Osteocyte (in vitro differentiated cells): Measurements from ENCODE around the gene GPC1. TPM values are rescaled to one million over a fixed set of nuclear protein-coding genes. Genes with fewer than 3 reads are reported as not detected.

ENCODE experiments used
- DNase-seq: peaks from one replicate; pipeline ENCODE4 v3.0.0; 2021; ENCODE audit warnings: mixed read lengths; ENCODE audit not compliant: unreplicated experiment; ENCODE audit errors: extremely low spot score
- H3K27ac Mint-ChIP-seq: one replicate; pipeline ENCODE4 v1.8.0; 2021; ENCODE audit warnings: mild to moderate bottlenecking, mixed read lengths; ENCODE audit not compliant: unreplicated experiment
- H3K27me3 Mint-ChIP-seq: one replicate; pipeline ENCODE4 v1.8.0; 2021; ENCODE audit warnings: mixed read lengths; ENCODE audit not compliant: unreplicated experiment
- H3K36me3 Mint-ChIP-seq: one replicate; pipeline ENCODE4 v1.8.0; 2021; ENCODE audit warnings: mixed read lengths; ENCODE audit not compliant: unreplicated experiment
- H3K4me1 Mint-ChIP-seq: one replicate; pipeline ENCODE4 v1.8.0; 2021; ENCODE audit warnings: mixed read lengths; ENCODE audit not compliant: unreplicated experiment
- H3K4me3 Mint-ChIP-seq: one replicate; pipeline ENCODE4 v1.8.0; 2021; ENCODE audit warnings: mild to moderate bottlenecking, moderate library complexity, mixed read lengths; ENCODE audit not compliant: unreplicated experiment
- H3K9me3 Mint-ChIP-seq: one replicate; pipeline ENCODE4 v1.8.0; 2021; ENCODE audit warnings: mixed read lengths; ENCODE audit not compliant: unreplicated experiment
- CTCF ChIP-seq: fragments of 200-600 bp; sonication (generic); IDR thresholded peaks from 2 replicates; pipeline ENCODE4 v1.5.0; 2021; ENCODE audit warnings: antibody characterized with exemption, mild to moderate bottlenecking, moderate library complexity
- total RNA-seq: library from RNA; stranded (reverse); gene quantifications from 2 replicates; pipeline ENCODE4 v1.2.1, GENCODE V29; 2021

The GPC1 gene
- total RNA-seq, 1 donor from 2014 or later, result 148 TPM

GRCh38 chr2:240401308-240401707, 34.2 kb upstream of the GPC1 start:
- Mint-ChIP-seq H3K4me1 (peaks cover 28% of the 10 kb centered on the region), H3K9me3 (no peaks in the 10 kb centered on the region), H3K4me3 (no peak overlapping the region), H3K36me3 (no peaks in the 10 kb centered on the region), H3K27ac (no peak overlapping the region), H3K27me3 (no peaks in the 10 kb centered on the region)
- DNase-seq, result peak; percentile 77
- no peak for TF ChIP-seq CTCF

- H3K4me3 Mint-ChIP-seq, result no peak overlapping the region
- no peaks in the 10 kb centered on the region for H3K36me3 Mint-ChIP-seq
- no peaks in the 10 kb centered on the region for H3K27me3 Mint-ChIP-seq
- peak; percentile 77 for DNase-seq
- H3K9me3 Mint-ChIP-seq, result no peaks in the 10 kb centered on the region
- H3K27ac Mint-ChIP-seq, result no peak overlapping the region
- TF ChIP-seq CTCF, result no peak
- H3K4me1 Mint-ChIP-seq, result peaks cover 24% of the 10 kb centered on the region
These were observed 33.5 kb upstream of the GPC1 start for GRCh38 chr2:240401781-240402551.

GRCh38 chr2:240402566-240403272, 32.7 kb upstream of the GPC1 start:
- Mint-ChIP-seq H3K27ac (no peak overlapping the region), H3K4me3 (no peak overlapping the region), H3K27me3 (no peaks in the 10 kb centered on the region), H3K4me1 (peaks cover 19% of the 10 kb centered on the region), H3K36me3 (no peaks in the 10 kb centered on the region), H3K9me3 (no peaks in the 10 kb centered on the region)
- DNase-seq, result peak; percentile 81
- no peak for TF ChIP-seq CTCF

GRCh38 chr2:240403396-240404104, 31.9 kb upstream of the GPC1 start:
- peak; percentile 60 for DNase-seq
- H3K4me3 Mint-ChIP-seq, result no peak overlapping the region
- no peak overlapping the region for H3K27ac Mint-ChIP-seq

More at GRCh38 chr2:240403396-240404104, 31.9 kb upstream of the GPC1 start:
- Mint-ChIP-seq H3K9me3 (no peaks in the 10 kb centered on the region), H3K27me3 (no peaks in the 10 kb centered on the region), H3K4me1 (peaks cover 12% of the 10 kb centered on the region), H3K36me3 (no peaks in the 10 kb centered on the region)
- TF ChIP-seq CTCF, result no peak
